H1 (cell line): ENCODE results near the gene PRRT2. TPM values are rescaled to one million over a fixed set of nuclear protein-coding genes. Genes with fewer than 3 reads are reported as not detected.
A peak's percentile ranks its signal among the peaks of the same experiment; 100 is the strongest.

ENCODE experiments used
- CTCF ChIA-PET: fragments of 300-600 bp; sonication (Branson Sonifier 250); formaldehyde crosslinking; loops from one replicate; lab custom pipeline; 2021; ENCODE audit not compliant: partially characterized antibody; lab: Charles Lee
- POLR2A ChIA-PET: fragments of 300-600 bp; sonication (Branson Sonifier 250); formaldehyde crosslinking; loops from one replicate; lab custom pipeline; 2021; ENCODE audit warnings: inconsistent platforms; ENCODE audit not compliant: partially characterized antibody; lab: Charles Lee
- DNase-seq, 2 experiments: peaks; one replicate each; pipeline versions ENCODE4 v3.0.0 to v3.0.0-alpha.2; 2010 to 2022; ENCODE audit warnings: low spot score in 2 of 2, low read depth in 1 of 2, mixed read lengths in 1 of 2
- FAIRE-seq: peaks from 2 replicates; lab custom pipeline; 2011; peaks lifted over from hg19 to GRCh38; lab: Jason Lieb, UNC
- H2AFZ ChIP-seq: 2 replicates; pipeline ENCODE4 v1.8.1; 2012; ENCODE audit warnings: low read length, inconsistent platforms
- H2AK5ac ChIP-seq: 2 replicates; pipeline ENCODE4 v1.6.1; 2013; ENCODE audit warnings: low read depth, low read length
- H2BK120ac ChIP-seq: replicated peaks from 2 replicates; pipeline ENCODE3; 2013; ENCODE audit warnings: low read depth, low read length, inconsistent platforms
- H2BK12ac ChIP-seq: 2 replicates; pipeline ENCODE4 v1.6.1; 2013; ENCODE audit warnings: low read depth, low read length
- H2BK15ac ChIP-seq: 2 replicates; pipeline ENCODE4 v1.6.1; 2013; ENCODE audit warnings: low read length
- H2BK20ac ChIP-seq: 2 replicates; pipeline ENCODE4 v1.6.1; 2013; ENCODE audit warnings: low read length
- H2BK5ac ChIP-seq: 2 replicates; pipeline ENCODE4 v1.6.1; 2013; ENCODE audit warnings: low read depth, low read length
- H3K14ac ChIP-seq: 2 replicates; pipeline ENCODE4 v1.6.1; 2013; ENCODE audit warnings: inconsistent platforms; ENCODE audit not compliant: insufficient read length
- H3K18ac ChIP-seq: 2 replicates; pipeline ENCODE4 v1.6.1; 2013; ENCODE audit warnings: low read length; ENCODE audit errors: extremely low read depth
- H3K23ac ChIP-seq: 2 replicates; pipeline ENCODE4 v1.6.1; 2013; ENCODE audit warnings: inconsistent platforms; ENCODE audit not compliant: insufficient read length
- H3K23me2 ChIP-seq: 2 replicates; pipeline ENCODE4 v1.6.1; 2013; ENCODE audit warnings: low read depth, low read length
- H3K27ac ChIP-seq: 2 replicates; pipeline ENCODE4 v1.6.1; 2011; ENCODE audit warnings: low read depth, low read length, inconsistent platforms
- H3K27me3 ChIP-seq, 4 experiments: replicated peaks in 1 of 4; 1 replicate in 1 of 4; 2 replicates in 3 of 4; pipeline versions ENCODE4 v1.6.1 to v1.8.1; 2011 to 2013; ENCODE audit warnings: low read length in 3 of 4, mild to moderate bottlenecking in 3 of 4, inconsistent platforms in 2 of 4, mixed read lengths in 2 of 4, moderate library complexity in 1 of 4; ENCODE audit not compliant: control insufficient read depth in 3 of 4, insufficient read depth in 3 of 4; ENCODE audit errors: extremely low read depth in 1 of 4
- H3K36me3 ChIP-seq, 4 experiments: 2 replicates each; pipeline versions ENCODE4 v1.6.1 to v1.8.1; 2011 to 2013; ENCODE audit warnings: mild to moderate bottlenecking in 4 of 4, low read length in 3 of 4, moderate library complexity in 2 of 4, control low read depth in 1 of 4, inconsistent platforms in 1 of 4; ENCODE audit not compliant: insufficient read depth in 4 of 4, control insufficient read depth in 2 of 4
- H3K4ac ChIP-seq: replicated peaks from 2 replicates; pipeline ENCODE3; 2013; ENCODE audit warnings: low read length, low read depth, mixed read lengths, inconsistent platforms; ENCODE audit not compliant: insufficient read length
- H3K4me1 ChIP-seq, 4 experiments: replicated peaks in 1 of 4; 1 replicate in 1 of 4; 2 replicates in 3 of 4; pipeline versions ENCODE4 v1.6.1 to v1.8.1; 2011 to 2013; ENCODE audit warnings: low read length in 3 of 4, inconsistent platforms in 2 of 4, mixed read lengths in 1 of 4; ENCODE audit not compliant: insufficient read depth in 4 of 4, control insufficient read depth in 3 of 4
- H3K4me2 ChIP-seq, 2 experiments: 2 replicates each; pipeline versions ENCODE4 v1.6.1 to v1.8.1; 2011 to 2013; ENCODE audit warnings: low read depth in 2 of 2, low read length in 2 of 2, control low read depth in 1 of 2, inconsistent platforms in 1 of 2, mild to moderate bottlenecking in 1 of 2; ENCODE audit not compliant: insufficient read depth in 1 of 2
- H3K4me3 ChIP-seq, 4 experiments: fragments of 200-600, 300-600 bp in 1 of 4; sonication (generic), shearing (Covaris generic), sonication (Bioruptor Twin) in 1 of 4; 2 replicates each; pipeline versions ENCODE4 v1.5.1 to v1.8.1; 2011 to 2016; ENCODE audit warnings: low read length in 4 of 4, low read depth in 3 of 4, control low read depth in 2 of 4, inconsistent platforms in 2 of 4, mild to moderate bottlenecking in 2 of 4, mixed read lengths in 1 of 4, moderate library complexity in 1 of 4; ENCODE audit not compliant: insufficient read depth in 2 of 4; ENCODE audit errors: extremely low read depth in 1 of 4
- H3K56ac ChIP-seq: replicated peaks from 2 replicates; pipeline ENCODE3; 2013; ENCODE audit warnings: low read depth, mild to moderate bottlenecking, mixed read lengths, low read length, inconsistent platforms; ENCODE audit not compliant: insufficient read length
- H3K79me1 ChIP-seq: 2 replicates; pipeline ENCODE4 v1.6.1; 2013; ENCODE audit warnings: low read depth, low read length, control low read depth
- H3K79me2 ChIP-seq, 2 experiments: 2 replicates each; pipeline versions ENCODE4 v1.6.1 to v1.8.1; 2012 to 2013; ENCODE audit warnings: low read length in 2 of 2, mild to moderate bottlenecking in 2 of 2, inconsistent platforms in 1 of 2; ENCODE audit not compliant: insufficient read depth in 2 of 2, control insufficient read depth in 1 of 2
- H3K9ac ChIP-seq, 4 experiments: replicated peaks in 1 of 4; 1 replicate in 1 of 4; 2 replicates in 3 of 4; pipeline versions ENCODE4 v1.6.1 to v1.8.1; 2011 to 2013; ENCODE audit warnings: low read depth in 3 of 4, low read length in 3 of 4, control low read depth in 2 of 4, mild to moderate bottlenecking in 2 of 4, moderate library complexity in 2 of 4, inconsistent platforms in 1 of 4; ENCODE audit errors: extremely low read depth in 1 of 4
- H3K9me3 ChIP-seq, 2 experiments: 2 replicates each; pipeline versions ENCODE4 v1.6.1 to v1.8.1; 2012 to 2013; ENCODE audit warnings: mild to moderate bottlenecking in 2 of 2, moderate library complexity in 2 of 2, control low read depth in 1 of 2, inconsistent platforms in 1 of 2, low read depth in 1 of 2, low read length in 1 of 2, mixed read lengths in 1 of 2; ENCODE audit not compliant: insufficient read depth in 2 of 2
- H4K20me1 ChIP-seq, 2 experiments: replicated peaks in 1 of 2; 2 replicates each; pipeline versions ENCODE3 to v1.8.1; 2011 to 2013; ENCODE audit warnings: inconsistent platforms in 2 of 2, low read length in 2 of 2, mild to moderate bottlenecking in 1 of 2; ENCODE audit not compliant: insufficient read depth in 2 of 2, control insufficient read depth in 1 of 2
- H4K5ac ChIP-seq: 2 replicates; pipeline ENCODE4 v1.6.1; 2013; ENCODE audit warnings: low read length, low read depth, mixed read lengths, inconsistent platforms; ENCODE audit not compliant: insufficient read length
- H4K8ac ChIP-seq: 2 replicates; pipeline ENCODE4 v1.8.0; 2013; ENCODE audit warnings: mild to moderate bottlenecking, moderate library complexity, low read length, inconsistent platforms; ENCODE audit not compliant: insufficient read depth; ENCODE audit errors: extremely low read depth
- H4K91ac ChIP-seq: replicated peaks from 2 replicates; pipeline ENCODE3; 2013; ENCODE audit warnings: low read length, mixed read lengths, inconsistent platforms; ENCODE audit not compliant: insufficient read length
- ATF2 ChIP-seq: IDR thresholded peaks from 2 replicates; pipeline ENCODE4 v1.6.1; 2012; ENCODE audit warnings: low read length, inconsistent platforms
- CEBPB ChIP-seq: IDR thresholded peaks from 2 replicates; pipeline ENCODE4 v1.6.1; 2012; ENCODE audit warnings: low read depth, low read length
- EGR1 ChIP-seq: IDR thresholded peaks from 2 replicates; pipeline ENCODE4 v1.6.1; 2011; ENCODE audit warnings: low read depth, low read length, borderline replicate concordance
- FOSL1 ChIP-seq: IDR thresholded peaks from 2 replicates; pipeline ENCODE4 v1.6.1; 2011; ENCODE audit warnings: mild to moderate bottlenecking, low read depth, low read length, moderate library complexity; ENCODE audit not compliant: insufficient read depth
- JUND ChIP-seq: IDR thresholded peaks from 2 replicates; pipeline ENCODE4 v1.6.1; 2011; ENCODE audit warnings: mild to moderate bottlenecking, improper control_type of control experiment, low read length
- KDM4A ChIP-seq: IDR thresholded peaks from one replicate; pipeline ENCODE4 v1.7.1; 2012; ENCODE audit warnings: low read depth, mild to moderate bottlenecking, moderate library complexity, low read length, inconsistent platforms; ENCODE audit not compliant: severe bottlenecking
- MAX ChIP-seq: IDR thresholded peaks from 2 replicates; pipeline ENCODE4 v1.6.1; 2012; ENCODE audit warnings: inconsistent platforms
- PHF8 ChIP-seq: fragments of 200-600 bp; sonication (generic); conservative IDR thresholded peaks from 2 replicates; pipeline ENCODE4 v1.7.1; 2012; ENCODE audit warnings: low read depth, mild to moderate bottlenecking, inconsistent platforms, low read length, moderate library complexity
- RFX5 ChIP-seq: IDR thresholded peaks from 2 replicates; pipeline ENCODE4 v1.6.1; 2011; ENCODE audit warnings: low read depth, low read length, improper control_type of control experiment, borderline replicate concordance
- ZNF274 ChIP-seq: IDR thresholded peaks from 2 replicates; pipeline ENCODE4 v1.7.0; 2012; ENCODE audit warnings: low read length, borderline replicate concordance; ENCODE audit errors: extremely low read depth
- WGBS, 2 experiments: shearing (Covaris generic) in 1 of 2; methylation state at CpG; one replicate each; pipeline versions ENCODE4 v1.1.6 to v1.1.7; 2013 to 2015; ENCODE audit warnings: low lambda C conversion rate in 2 of 2, mixed read lengths in 2 of 2, inconsistent platforms in 1 of 2, low coverage in 1 of 2, missing lambda C conversion rate in 1 of 2; ENCODE audit not compliant: insufficient replicate concordance in 2 of 2, insufficient coverage in 1 of 2, insufficient read length in 1 of 2; ENCODE audit errors: extremely low coverage in 1 of 2, missing lambda C conversion rate in 1 of 2; 5-methylcytosine and 5-hydroxymethylcytosine counted together
- polyA plus RNA-seq, 7 experiments: library from polyadenylated mRNA; depleted of rRNA in 3 of 7; stranded (reverse) in 5 of 7; unstranded in 2 of 7; fragments of >200 nt in 5 of 7; fragments of 200-250 nt in 2 of 7; gene quantifications; 1 replicate in 5 of 7; 2 replicates in 1 of 7; 4 replicates in 1 of 7; pipeline versions ENCODE4 v1.2.1 to v1.2.3, GENCODE V29; 2011 to 2013; ENCODE audit warnings: missing spikeins in 2 of 7, mixed read lengths in 2 of 7
- total RNA-seq: library from RNA; stranded (reverse); fragmentation: NEBNext Ultra II Directional; extraction: Animal tissue kit (Norgen Biotek cat#: 25700); gene quantifications from 2 replicates; pipeline ENCODE4 v1.2.1, GENCODE V29; 2021

Gene PRRT2
- total and polyA plus RNA-seq, 2 of the 8 experiments (the other 6 are each of a cell fraction or from before 2014, with no cell fraction given) = 12.8 to 32.6 TPM

GRCh38 chr16:29774730-29775129 is 37.3 kb upstream of the PRRT2 start:
- Histone ChIP-seq H3K4ac (no peak overlapping the region), H3K36me3 (no peaks in the 10 kb centered on the region), H3K27me3 (no peaks in the 10 kb centered on the region; a peak in 1 of 7 replicates), H2BK120ac (no peak overlapping the region), H3K9me3 (no peaks in the 10 kb centered on the region), H4K20me1 (no peaks in the 10 kb centered on the region), H3K4me3 (no peak overlapping the region), H3K23me2 (no peaks in the 10 kb centered on the region), H3K56ac (no peak overlapping the region), H3K23ac (no peak overlapping the region), H3K79me1 (no peaks in the 10 kb centered on the region), H3K18ac (no peak overlapping the region), H3K27ac (no peak overlapping the region), H2BK20ac (0 out of 2 replicates have a peak overlapping the region, but pooled peaks have one; percentile 8), H4K91ac (no peak overlapping the region), H2BK5ac (no peak overlapping the region; the same call in 1 of the 2 replicates), H4K5ac (no peak overlapping the region), H2BK12ac (no peak overlapping the region), H2AK5ac (no peak overlapping the region), H3K4me1 (no peaks in the 10 kb centered on the region), H4K8ac (no peak overlapping the region), H3K4me2 (no peak overlapping the region), H3K79me2 (no peaks in the 10 kb centered on the region), H3K9ac (no peak overlapping the region), H2AFZ (no peak overlapping the region), H2BK15ac (0 out of 2 replicates have a peak overlapping the region, but pooled peaks have one; percentile 19), H3K14ac (no peak overlapping the region)
- 83% methylated on average over 5 of the region's 5 CpGs; no CpG with 5 or more reads in 1 of the 2 experiments for WGBS, 2 experiments
- POLR2A ChIA-PET = interaction anchor here (0.8 to 1.3 kb wide), 6 partner anchors 10 to 75 kb away, joined by 3 to 5 read pairs (median 3); no protein-coding TSS in a partner anchor
- DNase-seq = no peak
- CTCF ChIA-PET = interaction anchor here (0.6 to 2.3 kb wide), 5 partner anchors 10 to 74 kb away, joined by 3 to 15 read pairs (median 3); no protein-coding TSS in a partner anchor
- FAIRE-seq = no peak
- no peak for TF ChIP-seq ATF2
- no peak for TF ChIP-seq KDM4A
- TF ChIP-seq RFX5 = no peak
- TF ChIP-seq EGR1 = no peak
- TF ChIP-seq ZNF274 = no peak
- no peak for TF ChIP-seq MAX
- TF ChIP-seq PHF8 = no peak
- TF ChIP-seq JUND = no peak
- TF ChIP-seq CEBPB = no peak
- TF ChIP-seq FOSL1 = no peak
